HepG2 (cell line): Measurements from ENCODE around the gene DCC. TPM values are rescaled to one million over a fixed set of nuclear protein-coding genes. Genes with fewer than 3 reads are reported as not detected.

Source experiments
- ATAC-seq: fragments of 200-7000 bp; cut with Tn5 transposase; 3 replicates; pipeline ENCODE4 v1.9.1; 2020; ENCODE audit warnings: mild to moderate bottlenecking, moderate library complexity
- BruUV-seq: library from RNA; stranded (reverse); fragments of 400-500 nt; replicated peaks from 2 replicates; lab custom pipeline; 2021; lab: Mats Ljungman, UMichigan
- CTCF ChIA-PET: fragments of 300-600 bp; formaldehyde crosslinking; extraction: SDS; loops from one replicate; lab custom pipeline; 2021; ENCODE audit warnings: low total read pairs, inconsistent platforms, low intra/inter-chr PET ratio; lab: Yijun Ruan, JAX
- POLR2A ChIA-PET: fragments of 350-600 bp; sonication (Branson Sonifier 250); formaldehyde crosslinking; loops from one replicate; lab custom pipeline; 2020; ENCODE audit warnings: antibody characterized with exemption, inconsistent platforms; lab: Yijun Ruan, JAX
- DNase-seq: peaks from one replicate; pipeline ENCODE4 v3.0.0-alpha.2; 2015; ENCODE audit warnings: low spot score
- FAIRE-seq: peaks from 3 replicates; lab custom pipeline; 2011; peaks lifted over from hg19 to GRCh38; lab: Jason Lieb, UNC
- H2AFZ ChIP-seq: one replicate; pipeline ENCODE4 v1.6.1; 2011; ENCODE audit warnings: low read length, inconsistent platforms
- H3K27ac ChIP-seq: fragments of 300-600 bp; 3 replicates; pipeline ENCODE4 v1.8.0; 2011; ENCODE audit warnings: mixed run types, mild to moderate bottlenecking, mixed read lengths, low read length, inconsistent platforms; ENCODE audit not compliant: insufficient read depth; ENCODE audit errors: extremely low read length
- H3K27me3 ChIP-seq, 2 experiments: fragments of 200-600 bp in 1 of 2; 2 replicates in 1 of 2; 3 replicates in 1 of 2; pipeline versions ENCODE4 v1.6.0 to v1.8.0; 2011; ENCODE audit warnings: low read length in 2 of 2, mild to moderate bottlenecking in 2 of 2, moderate library complexity in 2 of 2, inconsistent platforms in 1 of 2; ENCODE audit not compliant: insufficient read depth in 2 of 2, control insufficient read depth in 1 of 2
- H3K36me3 ChIP-seq, 2 experiments: fragments of 200-600 bp in 1 of 2; replicated peaks in 1 of 2; 2 replicates in 1 of 2; 3 replicates in 1 of 2; pipeline versions ENCODE4 v1.5.1 to v1.8.0; 2011; ENCODE audit warnings: low read length in 2 of 2, inconsistent platforms in 1 of 2; ENCODE audit not compliant: insufficient read depth in 2 of 2, control insufficient read depth in 1 of 2
- H3K4me1 ChIP-seq: 2 replicates; pipeline ENCODE4 v1.5.1; 2012; ENCODE audit warnings: low read length, inconsistent platforms; ENCODE audit not compliant: insufficient read depth
- H3K4me2 ChIP-seq: 2 replicates; pipeline ENCODE4 v1.6.0; 2011; ENCODE audit warnings: low read depth, low read length, inconsistent platforms
- H3K4me3 ChIP-seq, 3 experiments: fragments of 200-600 bp in 1 of 3; sonication (generic), shearing (Covaris generic) in 1 of 3; replicated peaks in 1 of 3; 2 replicates each; pipeline ENCODE4 v1.5.1; 2011 to 2016; ENCODE audit warnings: low read length in 3 of 3, inconsistent platforms in 2 of 3, low read depth in 2 of 3, mild to moderate bottlenecking in 2 of 3, control low read depth in 1 of 3, mixed read lengths in 1 of 3; ENCODE audit not compliant: insufficient read depth in 1 of 3
- H3K79me2 ChIP-seq: one replicate; pipeline ENCODE4 v1.6.1; 2011; ENCODE audit warnings: low read length, inconsistent platforms; ENCODE audit not compliant: insufficient read depth
- H3K9ac ChIP-seq: 2 replicates; pipeline ENCODE4 v1.6.0; 2011; ENCODE audit warnings: mild to moderate bottlenecking, low read depth, low read length, inconsistent platforms; ENCODE audit not compliant: insufficient read depth
- H3K9me3 ChIP-seq: 2 replicates; pipeline ENCODE4 v1.5.1; 2012; ENCODE audit warnings: mild to moderate bottlenecking, low read length
- H4K20me1 ChIP-seq: 2 replicates; pipeline ENCODE4 v1.6.0; 2011; ENCODE audit warnings: inconsistent platforms, mild to moderate bottlenecking, low read length, moderate library complexity; ENCODE audit not compliant: insufficient read depth
- ARNTL ChIP-seq: sonication (generic); formaldehyde crosslinking; IDR thresholded peaks from 2 replicates; pipeline ENCODE4 v1.4.0; 2020; ENCODE audit warnings: mild to moderate bottlenecking, missing genetic modification reagents
- BCL3 ChIP-seq: sonication (generic); formaldehyde crosslinking; IDR thresholded peaks from 2 replicates; pipeline ENCODE4 v1.5.1; 2020; ENCODE audit warnings: mild to moderate bottlenecking, missing genetic modification reagents, moderate library complexity
- CREB1 ChIP-seq, 2 experiments: fragments of 450-650 bp in 1 of 2; IDR thresholded peaks; 2 replicates each; pipeline ENCODE4 v1.6.1; 2016 to 2017; ENCODE audit warnings: control low read depth in 1 of 2, mild to moderate bottlenecking in 1 of 2, missing compliant biosample characterization in 1 of 2, missing genetic modification characterization in 1 of 2
- HNRNPK ChIP-seq: fragments of 200-400 bp; formaldehyde crosslinking; IDR thresholded peaks from 2 replicates; pipeline ENCODE4 v1.6.1; 2018; ENCODE audit warnings: low read length, low read depth, moderate library complexity, mild to moderate bottlenecking; ENCODE audit not compliant: poor library complexity, severe bottlenecking
- HNRNPLL ChIP-seq: fragments of 200-400 bp; formaldehyde crosslinking; IDR thresholded peaks from 2 replicates; pipeline ENCODE4 v1.6.1; 2017; ENCODE audit warnings: mild to moderate bottlenecking, low read depth, low read length; ENCODE audit not compliant: poor library complexity, severe bottlenecking
- SP4 ChIP-seq: sonication (generic); formaldehyde crosslinking; IDR thresholded peaks from 2 replicates; pipeline ENCODE4 v1.8.1; 2023; ENCODE audit warnings: mild to moderate bottlenecking, missing genetic modification reagents
- ZNF205 ChIP-seq: IDR thresholded peaks from 2 replicates; pipeline ENCODE4 v1.6.1; 2018; ENCODE audit warnings: missing biosample characterization, missing genetic modification reagents
- ZNF235 ChIP-seq: sonication (generic); formaldehyde crosslinking; IDR thresholded peaks from 2 replicates; pipeline ENCODE4 v1.8.1; 2023; ENCODE audit warnings: mild to moderate bottlenecking, missing genetic modification reagents, borderline replicate concordance
- ZNF710 ChIP-seq: sonication (generic); formaldehyde crosslinking; IDR thresholded peaks from 2 replicates; pipeline ENCODE4 v1.5.0; 2020; ENCODE audit warnings: mild to moderate bottlenecking, missing genetic modification reagents, borderline replicate concordance
- ZNF768 ChIP-seq: sonication (generic); formaldehyde crosslinking; IDR thresholded peaks from 2 replicates; pipeline ENCODE4 v1.4.0; 2020; ENCODE audit warnings: missing genetic modification reagents
- WGBS: methylation state at CpG from one replicate; pipeline ENCODE4 v1.1.6; 2017; ENCODE audit warnings: low lambda C conversion rate; 5-methylcytosine and 5-hydroxymethylcytosine counted together
- in situ Hi-C: cut with HindIII; loops from 2 replicates; pipeline ENCODE4 v1.10.0; 2017; ENCODE audit warnings: low pct_unique_long_range_greater_than_20kb; ENCODE audit not compliant: extremely low pct_ligation_motif_present
- intact Hi-C: fragments of 100-400 bp; cut with micrococcal nuclease; formaldehyde crosslinking; loops from one replicate; pipeline ENCODE4 v1.10.0; 2022; ENCODE audit not compliant: unreplicated experiment
- polyA plus RNA-seq, 8 experiments: library from polyadenylated mRNA; depleted of rRNA in 3 of 8; stranded (reverse) in 7 of 8; unstranded in 1 of 8; fragments of >200 nt; fragmentation: Illumina TruSeq in 4 of 8; extraction: Trizol in 4 of 8; gene quantifications; 2 replicates each; pipeline versions ENCODE4 v1.2.1 to v1.2.3, GENCODE V29; 2011 to 2016; ENCODE audit warnings: low read depth in 4 of 8, missing spikeins in 1 of 8, mixed read lengths in 1 of 8; ENCODE audit not compliant: insufficient read depth in 1 of 8
- total RNA-seq, 5 experiments: library from RNA; depleted of rRNA; stranded (reverse); fragments of >200 nt; fragmentation: Illumina TruSeq; extraction: Trizol; gene quantifications; 2 replicates each; pipeline ENCODE4 v1.2.3, GENCODE V29; 2016; ENCODE audit warnings: low read depth in 1 of 5
- TF ChIP-seq, protein P1 (sequence below): sonication (generic); formaldehyde crosslinking; IDR thresholded peaks from 2 replicates; pipeline ENCODE4 v1.8.1; 2023; ENCODE audit warnings: mild to moderate bottlenecking, missing genetic modification reagents

Gene DCC
- total and polyA plus RNA-seq, 2 of the 13 experiments (the other 11 are each of a cell fraction or from before 2014, with no cell fraction given) = not detected

- H3K27me3 ChIP-seq = no peaks in the 10 kb centered on the region
- WGBS = 29% methylated on average over 4 of the region's 4 CpGs
- ChIA-PET POLR2A (no interaction called here), CTCF (no interaction called here)
- no peaks in the 10 kb centered on the region for H4K20me1 ChIP-seq
- no peaks in the 10 kb centered on the region for H3K4me1 ChIP-seq
- no peak overlapping the region for H2AFZ ChIP-seq
- ATAC-seq = no peak
- no peaks in the 10 kb centered on the region for H3K9me3 ChIP-seq
- H3K9ac ChIP-seq = no peak overlapping the region
- no TSS peak for BruUV-seq
- intact Hi-C loops = loop anchor here (10.0 kb wide), 1 partner anchor 281 kb away; no protein-coding TSS in a partner anchor
- no peak overlapping the region for H3K4me2 ChIP-seq
- H3K79me2 ChIP-seq = no peaks in the 10 kb centered on the region
- H3K4me3 ChIP-seq = no peak overlapping the region
- H3K36me3 ChIP-seq = no peaks in the 10 kb centered on the region
- no peak for DNase-seq
- in situ Hi-C loops = no loop called here
- no peak for FAIRE-seq
- H3K27ac ChIP-seq = no peak overlapping the region
- TF ChIP-seq CREB1 (IDR thresholded peaks at IDR 0.05) (peak; percentile 42; the same call in 1 of the 2 replicates), CREB1 (CRISPR knock-in tag; IDR thresholded peaks at IDR 0.05) (no peak), ZNF710 (CRISPR knock-in tag) (no peak), BCL3 (CRISPR knock-in tag) (no peak), ZNF768 (no peak)
These were observed 655.9 kb downstream of the DCC start for GRCh38 chr18:52995875-52996274.

GRCh38 chr18:52999633-53000032 lies 659.6 kb downstream of the DCC start:
- BruUV-seq = no TSS peak
- ChIA-PET CTCF (no interaction called here), POLR2A (no interaction called here)
- FAIRE-seq (no peak), DNase-seq (no peak), ATAC-seq (no peak)
- Histone ChIP-seq H3K79me2 (no peaks in the 10 kb centered on the region), H3K9me3 (no peaks in the 10 kb centered on the region), H3K9ac (no peak overlapping the region), H3K4me1 (no peaks in the 10 kb centered on the region), H4K20me1 (no peaks in the 10 kb centered on the region), H2AFZ (no peak overlapping the region), H3K27me3 (no peaks in the 10 kb centered on the region), H3K4me3 (no peak overlapping the region), H3K27ac (no peak overlapping the region), H3K4me2 (no peak overlapping the region), H3K36me3 (no peaks in the 10 kb centered on the region)
- no peak for TF ChIP-seq ZNF205 (CRISPR knock-in tag)
- no peak for TF ChIP-seq SP4 (CRISPR knock-in tag)
- no peak for TF ChIP-seq ZNF235 (CRISPR knock-in tag)
- TF ChIP-seq, protein P1, sequence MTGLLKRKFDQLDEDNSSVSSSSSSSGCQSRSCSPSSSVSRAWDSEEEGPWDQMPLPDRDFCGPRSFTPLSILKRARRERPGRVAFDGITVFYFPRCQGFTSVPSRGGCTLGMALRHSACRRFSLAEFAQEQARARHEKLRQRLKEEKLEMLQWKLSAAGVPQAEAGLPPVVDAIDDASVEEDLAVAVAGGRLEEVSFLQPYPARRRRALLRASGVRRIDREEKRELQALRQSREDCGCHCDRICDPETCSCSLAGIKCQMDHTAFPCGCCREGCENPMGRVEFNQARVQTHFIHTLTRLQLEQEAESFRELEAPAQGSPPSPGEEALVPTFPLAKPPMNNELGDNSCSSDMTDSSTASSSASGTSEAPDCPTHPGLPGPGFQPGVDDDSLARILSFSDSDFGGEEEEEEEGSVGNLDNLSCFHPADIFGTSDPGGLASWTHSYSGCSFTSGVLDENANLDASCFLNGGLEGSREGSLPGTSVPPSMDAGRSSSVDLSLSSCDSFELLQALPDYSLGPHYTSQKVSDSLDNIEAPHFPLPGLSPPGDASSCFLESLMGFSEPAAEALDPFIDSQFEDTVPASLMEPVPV (CRISPR knock-in tag) = no peak
- TF ChIP-seq HNRNPK = no peak
- TF ChIP-seq HNRNPLL = no peak
- TF ChIP-seq ARNTL (CRISPR knock-in tag) = no peak
- in situ Hi-C loops (no loop called here), intact Hi-C loops (loop anchor here (10.0 kb wide), 1 partner anchor 285 kb away; no protein-coding TSS in a partner anchor)
- 11% methylated on average over 2 of the region's 2 CpGs for WGBS
